ENCODE results near the gene WDR62. TPM values are rescaled to one million over a fixed set of nuclear protein-coding genes. Genes with fewer than 3 reads are reported as not detected.

Gene WDR62
- total RNA-seq, 1 experiment from 2014 or later, result 29.6 TPM

GRCh38 chr19:36152352-36153091 lies 97.8 kb downstream of the WDR62 start, which contains the start of gene COX7A1:
Gene COX7A1 (minus strand): TSS chr19:36152447. CDS start chr19:36152407, 40 bp downstream.
- Mint-ChIP-seq H3K27ac (ENCODE audit: unreplicated experiment) (no peak within 1 kb of the TSS), H3K27me3 (ENCODE audit: unreplicated experiment) (no peaks in the 10 kb centered on the region), H3K4me3 (ENCODE audit: low read depth, unreplicated experiment) (no peak within 1 kb of the TSS), H3K36me3 (ENCODE audit: insufficient read depth, unreplicated experiment) (peaks cover 55% of the 10 kb centered on the region), H3K9me3 (ENCODE audit: low read depth, unreplicated experiment) (no peaks in the 10 kb centered on the region), H3K4me1 (ENCODE audit: low read depth, unreplicated experiment) (peaks cover 18% of the 10 kb centered on the region)
- no TSS peak for BruUV-seq (replicated peaks)
- no peak for TF ChIP-seq CTCF (IDR thresholded peaks at IDR 0.05; ENCODE audit: unreplicated experiment)
- DNase-seq, result no peak
- intact Hi-C loops (cut with micrococcal nuclease; ENCODE audit: unreplicated experiment), result no loop called here
- CTCF ChIA-PET, result interaction anchor here (1.6 kb wide), 1 partner anchor 16 kb away, joined by 6 read pairs; no protein-coding TSS in a partner anchor

- TF ChIP-seq CTCF (IDR thresholded peaks at IDR 0.05; ENCODE audit: unreplicated experiment), result no peak
- intact Hi-C loops (cut with micrococcal nuclease; ENCODE audit: unreplicated experiment), result no loop called here
- H3K27ac Mint-ChIP-seq (ENCODE audit: unreplicated experiment), result no peak overlapping the region
- H3K36me3 Mint-ChIP-seq (ENCODE audit: insufficient read depth, unreplicated experiment), result peaks cover 55% of the 10 kb centered on the region
- no peak overlapping the region for H3K4me3 Mint-ChIP-seq (ENCODE audit: low read depth, unreplicated experiment)
- DNase-seq, result no peak
- H3K27me3 Mint-ChIP-seq (ENCODE audit: unreplicated experiment), result no peaks in the 10 kb centered on the region
- no peaks in the 10 kb centered on the region for H3K9me3 Mint-ChIP-seq (ENCODE audit: low read depth, unreplicated experiment)
- H3K4me1 Mint-ChIP-seq (ENCODE audit: low read depth, unreplicated experiment), result peaks cover 18% of the 10 kb centered on the region
- CTCF ChIA-PET, result interaction anchor here (1.6 kb wide), 1 partner anchor 17 kb away, joined by 6 read pairs; no protein-coding TSS in a partner anchor
- BruUV-seq (replicated peaks), result no TSS peak
These were observed 98.4 kb downstream of the WDR62 start for GRCh38 chr19:36153126-36153525.

Other genes starting within 250 kb of the WDR62 start
- gene PRODH2, start 242.1 kb upstream of the WDR62 start, total RNA-seq (2022), result not detected in 2 replicates
- not detected in 2 replicates for gene NPHS1, start 202.4 kb upstream of the WDR62 start, total RNA-seq (2022)
- gene KIRREL2, start 198.0 kb upstream of the WDR62 start, total RNA-seq (2022), result 0.17 and 0.26 TPM in 2 replicates
- 11.5 and 15.8 TPM in 2 replicates for gene APLP1, start 186.3 kb upstream of the WDR62 start, total RNA-seq (2022)
- 14.9 and 15.6 TPM in 2 replicates for gene NFKBID, start 154.4 kb upstream of the WDR62 start, total RNA-seq (2022)
- not detected in 2 replicates for gene HCST, start 152.4 kb upstream of the WDR62 start, total RNA-seq (2022)
- not detected in 2 replicates for gene TYROBP, start 146.6 kb upstream of the WDR62 start, total RNA-seq (2022)
- 15.2 and 18.5 TPM in 2 replicates for gene LRFN3, start 118.5 kb upstream of the WDR62 start, total RNA-seq (2022)
- 16.9 and 17.1 TPM in 2 replicates for gene SDHAF1, start 59.7 kb upstream of the WDR62 start, total RNA-seq (2022)
- gene SYNE4, start 46.1 kb upstream of the WDR62 start, total RNA-seq (2022), result 19.7 and 23.5 TPM in 2 replicates
- 52.6 and 56.7 TPM in 2 replicates for gene ALKBH6, start 40.7 kb upstream of the WDR62 start, total RNA-seq (2022)
- gene CLIP3, start 22.0 kb upstream of the WDR62 start, total RNA-seq (2022), result 3.1 and 3.5 TPM in 2 replicates
- gene THAP8, start 612 bp upstream of the WDR62 start, total RNA-seq (2022), result 3.2 and 3.3 TPM in 2 replicates
- gene OVOL3, start 56.2 kb downstream of the WDR62 start, total RNA-seq (2022), result not detected in 2 replicates
- 91.6 and 92.2 TPM in 2 replicates for gene POLR2I, start 60.0 kb downstream of the WDR62 start, total RNA-seq (2022)
- 204 and 210 TPM in 2 replicates for gene TBCB, start 60.6 kb downstream of the WDR62 start, total RNA-seq (2022)
- 823 and 894 TPM in 2 replicates for gene CAPNS1, start 85.2 kb downstream of the WDR62 start, total RNA-seq (2022)
- gene COX7A1, start 97.5 kb downstream of the WDR62 start, total RNA-seq (2022), result not detected in 2 replicates
- gene ZNF565, start 159.8 kb downstream of the WDR62 start, total RNA-seq (2022), result 6.3 and 6.7 TPM in 2 replicates
- gene ZNF146, start 160.2 kb downstream of the WDR62 start, total RNA-seq (2022), result 112 and 123 TPM in 2 replicates